Activated CD8-positive, alpha-beta memory T cell treated with anti-CD3 and anti-CD28 coated beads, Interleukin-2, amount 50 U/mL, for 4 hours (primary cell): ENCODE results near the gene RASGRP1.
"Not testable (repeated sequence)": the region's sequence is repeated elsewhere in the genome, so short reads cannot be mapped to it uniquely, and the experiment has no call there.

Source experiments
- DNase-seq: peaks from one replicate; pipeline ENCODE4 v3.0.0-alpha.2; 2020

RASGRP1 gene

GRCh38 chr15:38564557-38565286 lies at the start of gene RASGRP1:
RASGRP1 (minus strand) TSS chr15:38564814; CDS start chr15:38564628, 186 bp downstream.
- DNase-seq, result peak; percentile 89

DNA sequence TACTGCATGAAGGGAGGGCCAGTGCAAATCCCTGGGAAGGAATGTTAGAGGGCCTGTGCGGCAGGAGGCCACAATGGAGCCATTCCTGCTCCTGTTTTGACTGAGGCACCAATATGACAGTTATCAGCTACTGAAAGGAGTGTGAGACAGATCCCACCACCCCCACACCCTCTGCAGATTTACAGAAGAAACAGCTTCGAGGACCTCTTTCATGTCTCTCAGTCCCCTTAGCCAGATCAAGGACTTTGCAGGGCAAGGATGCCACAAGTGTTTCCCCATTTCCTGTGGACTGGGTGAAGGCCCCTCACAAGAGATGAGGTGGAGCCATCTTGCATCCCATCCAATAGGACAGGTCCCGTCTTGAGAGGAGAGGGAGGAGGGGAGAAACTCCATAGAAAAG lies 48.5 kb upstream of the RASGRP1 start:
- DNase-seq, result no peak

GRCh38 chr15:38612159-38612863 lies 47.7 kb upstream of the RASGRP1 start:
- peak; percentile 27 for DNase-seq

DNA sequence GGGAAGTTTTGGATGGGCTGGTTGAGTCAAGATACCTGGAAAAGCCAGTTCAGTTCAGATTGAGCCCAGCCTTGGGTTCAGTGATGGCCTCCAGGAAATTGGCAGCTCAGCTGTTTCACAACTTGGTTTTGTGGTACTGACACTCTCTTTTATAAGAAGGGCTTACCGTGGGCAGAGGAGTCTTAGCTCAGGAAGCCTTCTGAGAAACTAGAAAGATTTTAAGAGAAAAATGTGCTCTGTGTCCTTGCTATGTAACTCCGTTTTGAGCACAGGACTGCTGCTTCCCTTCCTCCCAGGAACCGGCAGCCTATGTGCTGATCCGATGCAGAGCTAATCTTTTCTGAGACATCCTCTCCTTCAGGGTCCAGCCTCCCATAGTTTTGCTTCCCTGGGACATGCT lies 46.6 kb upstream of the RASGRP1 start:
- no peak for DNase-seq

- DNase-seq, result no peak
These were observed 46.1 kb upstream of the RASGRP1 start for GRCh38 chr15:38610748-38611147.

DNA sequence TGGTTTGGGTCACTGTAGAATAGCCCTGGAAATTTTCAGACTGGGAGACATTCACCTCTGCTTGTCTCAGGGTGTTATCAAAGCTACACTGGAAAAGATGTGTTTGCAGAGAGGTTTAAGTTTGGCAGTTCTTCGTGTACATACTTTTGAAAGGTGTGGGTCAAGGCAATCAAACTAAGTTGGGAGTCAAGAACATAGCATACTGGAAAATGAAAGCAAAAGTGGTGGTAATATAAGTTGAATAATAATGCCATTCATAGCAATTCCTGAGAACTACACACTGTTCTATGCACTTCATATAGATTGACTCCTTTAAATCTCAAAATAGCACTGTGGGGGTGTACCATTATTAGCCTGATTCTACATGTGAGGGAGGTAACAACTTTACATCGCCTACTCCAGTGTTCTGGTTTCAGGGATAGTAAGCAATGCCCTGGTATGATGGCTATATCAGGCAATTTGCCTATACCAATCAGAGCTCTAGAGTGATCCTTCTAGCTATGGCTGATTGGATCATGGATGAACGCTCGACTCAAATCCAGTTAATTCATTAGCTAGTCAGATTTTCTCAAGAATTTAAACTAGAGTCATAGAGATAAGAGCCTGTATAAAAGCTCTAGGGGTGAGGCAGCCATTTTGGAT lies 44.6 kb upstream of the RASGRP1 start:
- DNase-seq, result no peak

DNA sequence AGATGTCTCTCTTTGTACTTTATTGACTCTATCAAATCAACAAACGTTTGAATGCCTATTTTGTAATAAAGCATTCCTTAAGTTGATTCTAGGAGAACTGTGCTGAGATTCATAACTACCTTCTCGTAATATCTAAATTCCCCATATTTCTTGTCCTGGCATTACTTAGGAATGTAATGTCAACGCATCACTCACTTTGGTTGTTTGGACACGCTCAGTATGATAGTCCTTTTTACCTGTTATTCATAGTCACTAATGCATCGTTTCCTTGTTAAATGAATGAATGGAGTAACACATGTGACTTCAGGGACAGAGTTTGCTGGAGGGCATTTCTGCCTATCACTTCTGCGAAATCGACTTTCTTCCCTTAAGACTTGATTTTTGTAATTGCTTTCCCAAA lies 44.1 kb upstream of the RASGRP1 start:
- no peak for DNase-seq

- no peak for DNase-seq
These were observed 41.1 kb upstream of the RASGRP1 start for GRCh38 chr15:38605744-38606143.

GRCh38 chr15:38603672-38604071 lies 39.1 kb upstream of the RASGRP1 start:
- DNase-seq, result no peak

DNA sequence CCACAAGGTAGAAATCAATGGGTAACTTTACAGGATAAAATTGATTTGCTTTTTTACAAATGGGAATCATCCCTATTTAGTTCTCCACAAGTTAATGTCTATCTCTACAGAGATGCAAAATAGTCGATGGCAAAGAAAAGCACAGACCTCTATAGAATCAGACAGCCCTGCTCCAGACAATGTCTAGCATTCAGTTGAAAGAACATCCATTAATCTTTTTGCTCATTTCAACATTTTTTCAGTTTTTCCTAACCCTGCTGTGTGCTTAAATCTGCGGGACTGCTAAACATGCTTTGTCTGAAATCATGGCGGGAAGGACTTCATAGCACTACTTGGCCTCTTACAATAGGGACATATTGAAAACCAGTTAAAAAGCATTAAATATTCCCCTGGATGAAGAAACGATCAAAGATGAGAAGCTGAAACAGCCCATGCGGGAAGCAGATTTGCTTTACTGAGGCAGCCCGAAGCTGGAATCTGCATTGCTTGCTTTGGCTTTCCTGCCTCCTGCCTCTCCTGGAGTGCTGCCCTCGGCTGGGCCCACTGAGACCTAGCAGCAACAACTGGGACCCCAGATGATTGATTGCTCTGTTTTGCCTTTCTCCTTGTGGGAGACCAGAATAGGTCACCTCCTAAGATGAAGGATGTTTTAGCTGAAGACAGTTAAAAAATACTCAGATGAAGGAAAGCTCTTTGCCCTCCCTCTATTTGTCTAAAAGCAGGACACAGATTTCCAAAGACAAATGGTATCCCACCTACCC lies 38.5 kb upstream of the RASGRP1 start:
- no peak for DNase-seq

DNA sequence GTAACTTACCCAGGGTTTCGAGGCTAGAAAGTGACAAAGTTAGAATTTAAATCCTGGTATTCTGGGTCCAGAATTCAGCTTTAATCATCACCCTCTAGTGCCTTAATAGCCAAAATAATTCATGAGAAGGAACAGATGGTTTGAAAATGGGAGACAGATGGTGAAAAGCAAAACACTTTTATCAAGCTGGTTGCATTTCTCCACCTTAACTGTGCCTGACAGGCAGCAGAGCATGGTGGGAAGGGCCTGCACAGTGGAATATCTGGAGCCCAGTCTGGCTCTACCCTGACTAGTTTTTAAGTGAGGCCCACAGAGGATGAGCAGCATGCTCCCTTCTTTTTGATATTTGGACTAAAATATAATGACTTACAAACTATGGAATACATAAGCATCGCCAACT lies 35.6 kb upstream of the RASGRP1 start:
- DNase-seq, result no peak

DNA sequence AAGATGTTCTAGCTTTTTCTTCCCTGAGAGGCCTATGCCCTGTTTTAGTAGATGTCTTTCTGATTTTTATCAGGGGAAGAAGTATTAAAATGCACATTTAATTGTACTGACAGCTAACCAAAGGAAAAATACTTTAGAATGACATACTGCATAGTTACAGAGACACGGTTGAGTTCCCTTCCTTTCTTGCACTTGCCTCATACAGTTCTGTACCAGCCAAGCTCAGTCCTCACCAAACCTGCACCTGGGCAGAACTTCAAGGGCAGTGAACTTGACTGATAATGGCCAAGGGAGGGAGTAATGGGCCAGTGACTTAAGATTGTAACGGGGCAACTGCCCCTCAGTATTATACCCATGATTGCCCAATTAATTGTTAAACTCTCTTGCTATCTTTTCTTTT lies 34.1 kb upstream of the RASGRP1 start:
- DNase-seq, result no peak

DNA sequence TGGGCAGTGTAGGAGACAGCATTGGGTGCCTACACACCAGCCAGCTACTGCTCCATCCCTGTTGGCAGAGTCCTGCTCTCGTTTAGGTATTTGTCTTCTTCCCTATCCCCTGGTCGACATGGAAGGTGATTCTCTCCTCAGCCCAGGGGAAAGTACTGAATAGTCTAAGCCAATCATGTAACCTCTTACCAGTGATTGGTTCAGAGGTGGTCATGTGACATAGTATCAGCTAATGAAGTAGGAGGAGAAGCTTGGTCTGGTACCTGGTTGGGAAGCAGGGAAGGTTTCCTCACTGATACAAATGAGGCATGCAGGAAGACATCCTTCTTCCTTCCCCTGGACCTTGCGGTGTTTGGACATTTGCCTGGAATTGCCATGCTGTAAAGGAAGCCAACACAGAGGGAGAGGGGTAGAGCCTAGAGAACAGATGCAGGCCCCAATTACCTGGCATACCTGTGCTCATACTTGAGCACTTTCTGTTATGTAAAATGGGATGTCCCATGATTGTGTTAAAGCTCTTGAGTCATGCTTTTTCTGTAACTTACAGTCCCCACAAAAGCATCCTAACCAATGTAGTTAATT lies 32.7 kb upstream of the RASGRP1 start:
- DNase-seq, result no peak

GRCh38 chr15:38593524-38593923 lies 28.9 kb upstream of the RASGRP1 start:
- no peak for DNase-seq

GRCh38 chr15:38589502-38589901 lies 24.9 kb upstream of the RASGRP1 start:
- DNase-seq, result no peak

GRCh38 chr15:38588672-38589071 lies 24.1 kb upstream of the RASGRP1 start:
- no peak for DNase-seq

- no peak for DNase-seq
These were observed 22.6 kb upstream of the RASGRP1 start for GRCh38 chr15:38587214-38587613.

GRCh38 chr15:38586005-38586404 lies 21.4 kb upstream of the RASGRP1 start:
- DNase-seq, result not testable (repeated sequence)

GRCh38 chr15:38578626-38579025 lies 14.0 kb upstream of the RASGRP1 start:
- DNase-seq, result no peak

DNA sequence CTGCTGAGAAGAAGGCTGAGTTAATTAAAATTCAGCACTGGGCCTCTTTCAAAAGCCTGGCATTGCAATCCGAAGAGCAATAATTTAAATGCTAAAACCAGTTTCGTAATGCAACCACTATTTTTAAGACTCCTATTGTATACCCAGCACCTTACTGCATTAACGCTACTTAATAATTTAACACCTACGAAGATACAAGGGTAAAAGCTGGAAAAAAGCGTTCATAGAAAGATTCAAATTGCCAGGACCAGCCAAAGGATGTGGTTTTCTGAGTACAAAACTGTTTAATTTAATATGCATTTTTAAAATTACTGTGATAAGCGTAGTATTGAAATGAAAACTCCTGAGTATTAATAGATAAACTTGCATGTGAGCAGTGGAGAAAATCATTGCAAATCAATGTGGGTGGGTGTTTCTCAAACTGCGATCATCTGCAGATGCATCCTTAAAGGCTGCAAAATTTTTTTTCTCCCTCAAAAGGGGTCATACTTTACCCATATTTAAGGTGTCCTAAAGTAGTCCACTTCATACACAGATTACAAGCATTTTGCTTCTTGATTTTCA lies 12.9 kb upstream of the RASGRP1 start:
- no peak for DNase-seq

GRCh38 chr15:38576837-38577236 lies 12.2 kb upstream of the RASGRP1 start:
- no peak for DNase-seq

- no peak for DNase-seq
These were observed 11.6 kb upstream of the RASGRP1 start for GRCh38 chr15:38576261-38576660.

DNA sequence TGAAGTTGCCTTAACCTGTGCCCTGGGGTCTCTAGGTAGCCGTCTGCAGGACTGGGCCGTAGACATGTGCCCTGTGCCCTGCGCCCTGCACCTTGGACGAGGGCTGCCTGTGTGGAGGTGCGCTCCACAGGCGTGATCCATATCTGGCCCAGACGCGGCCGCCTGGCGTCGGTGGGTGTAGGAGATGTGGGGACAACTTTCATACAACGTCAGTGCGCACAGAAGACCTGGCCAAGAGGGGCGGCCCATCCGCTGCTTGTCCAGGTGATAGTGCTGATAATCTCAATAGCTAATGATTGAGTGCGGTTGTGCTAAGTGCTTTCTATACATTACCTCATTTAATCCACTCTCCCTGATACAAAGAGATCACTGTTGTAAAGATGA lies 665 bp upstream of the RASGRP1 start:
- no peak for DNase-seq
